GM19239 (cell line): ENCODE results near the gene RREB1.
"Not testable (repeated sequence)": the region's sequence is repeated elsewhere in the genome, so short reads cannot be mapped to it uniquely, and the experiment has no call there.

Source experiments
- DNase-seq: peaks from one replicate; pipeline ENCODE4 v3.0.0; 2011; ENCODE audit warnings: low spot score; ENCODE audit not compliant: insufficient read length
- FAIRE-seq: peaks from 2 replicates; lab custom pipeline; 2011; peaks lifted over from hg19 to GRCh38; lab: Jason Lieb, UNC

The RREB1 gene

DNA sequence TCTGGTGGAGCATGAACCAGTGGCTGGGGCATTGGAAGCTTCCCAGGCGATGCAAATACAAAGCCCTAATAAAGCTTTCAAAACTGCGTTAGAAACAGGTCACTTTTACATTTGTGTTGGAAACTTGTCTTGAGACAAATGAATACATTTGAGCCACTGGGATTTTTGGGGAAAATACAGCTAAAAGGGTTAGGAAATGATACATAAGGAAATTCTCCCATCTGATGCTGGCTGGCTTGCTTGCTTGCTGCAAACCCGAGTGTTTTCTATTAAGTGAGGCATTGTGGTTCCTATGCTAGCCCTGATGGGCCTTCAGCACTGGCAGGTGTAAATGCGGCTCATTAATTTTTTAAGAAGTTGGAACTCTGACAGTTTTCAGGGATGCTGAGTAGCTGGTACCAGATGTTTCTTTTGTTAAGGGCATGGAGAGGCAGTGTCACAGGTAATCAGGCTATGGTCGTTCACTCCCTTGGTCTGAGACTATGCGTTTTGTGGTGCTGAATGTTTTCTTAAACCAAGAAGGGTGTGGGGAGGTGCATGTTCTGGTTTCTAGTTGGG, 35.2 kb downstream of the RREB1 start:
- DNase-seq (no peak), FAIRE-seq (peak; percentile 4)

DNA sequence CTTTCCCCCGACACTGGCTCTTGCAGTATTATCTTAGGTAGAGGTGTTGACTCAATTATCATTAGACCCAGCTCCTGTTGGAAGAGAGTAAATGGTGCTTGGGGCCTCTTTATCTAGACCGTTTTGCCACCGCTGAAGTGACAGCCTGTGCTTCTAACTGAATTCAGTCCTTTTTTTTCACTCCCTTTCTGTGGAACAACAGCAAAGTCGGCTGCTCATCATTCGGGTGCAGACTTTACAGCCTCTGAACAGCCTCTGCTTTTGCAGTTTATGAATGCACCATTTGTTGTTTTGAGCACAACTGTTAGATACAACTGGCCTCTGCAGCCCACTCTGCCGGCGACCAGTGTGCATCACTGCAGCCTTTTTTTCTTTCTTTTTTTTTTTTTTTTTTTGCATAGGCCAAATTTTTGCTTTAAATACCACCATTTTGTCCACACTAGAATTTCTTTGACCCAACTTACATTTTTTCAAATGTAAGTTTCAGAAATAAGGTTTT, 35.8 kb downstream of the RREB1 start:
- FAIRE-seq (no peak), DNase-seq (no peak)

- FAIRE-seq (peak; percentile 45), DNase-seq (no peak)
Measured at GRCh38 chr6:7144872-7145584, 37.3 kb downstream of the RREB1 start.

- DNase-seq: no peak
- FAIRE-seq: no peak
Measured at GRCh38 chr6:7145585-7145884, 37.8 kb downstream of the RREB1 start.

DNA sequence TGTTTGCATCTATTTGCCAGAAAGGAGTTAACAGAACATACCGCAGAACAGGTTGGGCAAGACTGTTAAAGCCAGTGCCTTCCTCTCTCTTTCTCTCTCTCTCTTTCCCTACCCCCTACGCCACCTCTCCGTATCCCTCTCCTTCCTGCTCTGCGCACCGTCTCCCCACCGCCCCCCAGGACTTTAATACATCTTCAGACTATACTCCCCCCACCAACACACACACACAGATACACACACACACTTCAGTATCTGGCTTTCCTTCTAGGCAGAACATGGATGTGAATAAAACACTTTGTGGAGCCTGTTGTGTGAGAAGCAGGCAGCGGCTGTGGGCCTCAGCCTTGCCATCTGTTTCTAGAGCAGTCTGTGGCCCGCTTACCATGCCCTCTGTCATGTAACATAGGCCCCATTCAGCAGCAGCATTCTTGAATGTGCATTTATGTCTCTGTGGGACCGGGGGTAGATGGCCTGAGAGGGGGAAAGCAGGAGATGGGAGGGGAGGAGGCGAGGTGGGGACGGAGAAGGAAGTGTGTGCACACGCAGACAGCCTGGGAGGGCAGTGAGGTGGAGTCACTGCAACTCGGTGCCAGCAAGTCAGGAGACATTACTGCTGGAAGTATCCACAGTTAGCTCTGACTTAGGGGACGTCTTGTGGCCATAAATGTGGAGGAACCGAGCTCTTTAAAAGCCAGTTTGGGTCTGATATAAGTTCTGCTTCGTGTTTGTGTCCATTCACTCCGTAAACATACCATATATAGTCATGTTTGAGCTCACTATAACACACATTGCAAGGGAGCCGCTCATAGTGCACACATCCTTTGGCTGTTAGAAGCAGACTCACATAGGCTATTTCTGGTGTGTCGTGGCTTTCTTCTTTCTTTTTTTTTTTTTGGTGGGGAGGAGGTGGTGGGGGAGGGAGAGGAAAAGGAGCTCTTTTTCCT, 38.4 kb downstream of the RREB1 start:
- DNase-seq: no peak
- FAIRE-seq: peak; percentile 75

DNA sequence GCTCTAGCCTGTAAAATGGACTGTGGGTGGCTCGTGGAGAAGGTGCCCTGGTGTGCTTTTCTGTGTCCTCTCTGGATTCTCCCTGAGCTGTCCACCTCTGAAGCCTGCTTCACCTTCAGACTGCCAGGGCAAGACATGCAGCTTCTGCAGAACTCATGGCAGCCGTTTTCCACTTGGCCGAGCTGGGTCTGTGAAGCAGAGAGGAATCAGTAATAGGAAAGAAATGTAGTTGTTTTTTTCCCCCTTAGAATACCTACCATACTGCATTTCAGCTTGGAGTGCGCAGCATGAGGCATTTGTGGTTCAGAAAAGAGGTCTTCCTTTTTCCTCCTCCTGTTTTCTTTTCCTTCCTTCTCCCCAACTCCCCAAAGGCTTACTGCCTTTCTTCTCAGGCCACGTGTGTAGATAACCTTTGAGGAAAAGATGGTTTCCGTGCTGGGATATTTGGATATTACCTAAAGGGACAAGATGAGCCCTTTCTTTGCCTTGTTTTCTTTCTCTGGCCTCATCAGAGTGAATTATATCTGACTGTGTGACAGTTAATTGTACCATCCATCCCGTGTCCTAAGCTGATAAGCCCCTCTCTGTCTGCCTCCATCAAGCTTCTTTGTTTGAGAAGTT, 39.4 kb downstream of the RREB1 start:
- FAIRE-seq: peak; percentile 39
- no peak for DNase-seq

DNA sequence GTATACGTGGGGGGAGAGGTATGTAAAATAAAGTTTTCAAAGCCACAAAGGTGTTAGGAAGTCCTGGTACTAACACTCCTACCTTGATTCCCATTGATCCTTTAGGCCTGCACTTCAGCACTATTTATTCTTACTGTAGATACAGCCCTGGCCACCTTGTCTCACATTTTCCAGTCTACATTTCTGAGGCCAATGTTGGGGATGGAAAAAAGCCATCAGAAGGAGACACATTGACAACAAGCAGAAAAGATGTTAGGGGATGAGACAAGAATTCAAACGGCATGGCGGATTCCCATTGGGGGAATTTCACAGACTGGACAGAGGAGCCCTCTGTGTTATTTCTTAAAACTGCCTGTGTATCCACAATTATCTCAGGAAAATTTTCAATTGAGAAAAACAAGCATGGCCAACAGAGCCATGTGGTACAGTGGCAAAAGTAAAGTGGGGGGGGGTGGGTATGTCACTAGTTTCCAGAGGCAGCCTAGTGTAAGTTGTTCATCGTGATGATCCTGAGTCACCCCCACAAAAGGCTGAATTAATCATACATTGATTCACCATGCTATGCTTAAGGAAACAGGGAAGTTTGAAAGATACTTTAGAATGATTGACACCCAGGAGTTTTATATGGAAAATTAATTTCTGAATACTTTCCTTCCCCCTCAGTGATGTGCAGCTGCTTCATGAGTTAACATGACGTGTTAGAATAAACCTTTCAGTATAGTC, 40.5 kb downstream of the RREB1 start:
- no peak for FAIRE-seq

GRCh38 chr6:7150381-7151064, 42.8 kb downstream of the RREB1 start:
- no peak for DNase-seq
- FAIRE-seq: no peak

More for the DNA sequence above, 40.5 kb downstream of the RREB1 start:
- DNase-seq: no peak

DNA sequence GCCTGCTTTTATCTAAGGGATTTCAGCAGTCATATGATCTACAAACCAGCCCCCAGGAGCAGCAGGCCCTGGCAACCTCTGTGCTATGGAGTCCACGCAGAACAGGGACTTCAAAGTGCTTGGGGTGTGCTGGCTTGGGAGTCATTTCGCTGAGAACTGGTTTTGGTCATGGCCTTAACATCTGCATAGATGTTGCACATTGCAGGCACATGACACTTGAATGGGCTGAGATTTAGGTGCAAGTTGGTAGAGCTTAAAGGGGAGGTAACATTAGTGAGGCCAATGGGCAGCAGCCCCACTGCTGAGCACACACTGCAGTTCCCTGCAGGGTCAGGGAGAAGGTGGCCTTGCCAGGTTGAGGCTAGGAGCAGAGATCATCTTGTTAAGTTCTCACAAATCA, 43.6 kb downstream of the RREB1 start:
- DNase-seq: no peak
- FAIRE-seq: no peak

DNA sequence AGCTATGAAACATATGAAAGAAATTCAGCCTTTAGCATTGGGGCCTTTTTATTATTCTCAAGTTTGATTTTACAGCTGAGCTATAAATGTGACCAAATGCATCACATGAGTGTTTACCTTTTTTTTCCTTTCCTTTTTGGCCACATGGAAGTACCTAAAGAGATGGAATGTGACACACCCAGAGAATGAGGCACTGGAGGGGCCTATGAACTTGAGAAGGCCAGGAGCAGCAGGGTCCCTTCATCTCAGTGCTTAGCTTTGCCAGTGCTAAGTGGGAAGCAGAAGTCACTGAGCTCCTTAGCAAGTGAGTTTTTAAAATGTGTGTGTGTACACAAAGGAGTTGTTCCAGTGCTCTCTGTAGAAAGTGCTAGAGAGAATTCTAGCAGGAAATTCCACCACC, 44.7 kb downstream of the RREB1 start:
- no peak for DNase-seq
- no peak for FAIRE-seq

DNA sequence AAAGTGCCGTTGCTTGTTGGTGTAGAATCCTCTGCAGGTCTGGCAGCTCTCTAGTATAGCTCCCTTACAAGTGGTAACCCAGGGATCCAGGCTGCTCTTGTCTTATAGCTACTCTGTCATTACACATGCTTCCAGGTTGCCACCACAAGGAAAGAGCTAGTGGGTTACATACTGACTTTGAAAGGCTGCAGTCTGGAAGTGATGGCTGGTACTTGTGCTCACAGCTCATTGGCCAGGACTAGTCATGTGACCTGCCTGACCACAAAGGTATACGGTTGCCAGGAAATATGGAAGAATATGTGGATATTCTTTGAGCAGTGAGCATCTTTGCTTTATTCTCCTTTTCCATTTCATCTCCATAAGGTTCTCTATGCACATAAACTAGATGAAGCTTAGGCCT, 46.0 kb downstream of the RREB1 start:
- FAIRE-seq (peak; percentile 39), DNase-seq (no peak)

DNA sequence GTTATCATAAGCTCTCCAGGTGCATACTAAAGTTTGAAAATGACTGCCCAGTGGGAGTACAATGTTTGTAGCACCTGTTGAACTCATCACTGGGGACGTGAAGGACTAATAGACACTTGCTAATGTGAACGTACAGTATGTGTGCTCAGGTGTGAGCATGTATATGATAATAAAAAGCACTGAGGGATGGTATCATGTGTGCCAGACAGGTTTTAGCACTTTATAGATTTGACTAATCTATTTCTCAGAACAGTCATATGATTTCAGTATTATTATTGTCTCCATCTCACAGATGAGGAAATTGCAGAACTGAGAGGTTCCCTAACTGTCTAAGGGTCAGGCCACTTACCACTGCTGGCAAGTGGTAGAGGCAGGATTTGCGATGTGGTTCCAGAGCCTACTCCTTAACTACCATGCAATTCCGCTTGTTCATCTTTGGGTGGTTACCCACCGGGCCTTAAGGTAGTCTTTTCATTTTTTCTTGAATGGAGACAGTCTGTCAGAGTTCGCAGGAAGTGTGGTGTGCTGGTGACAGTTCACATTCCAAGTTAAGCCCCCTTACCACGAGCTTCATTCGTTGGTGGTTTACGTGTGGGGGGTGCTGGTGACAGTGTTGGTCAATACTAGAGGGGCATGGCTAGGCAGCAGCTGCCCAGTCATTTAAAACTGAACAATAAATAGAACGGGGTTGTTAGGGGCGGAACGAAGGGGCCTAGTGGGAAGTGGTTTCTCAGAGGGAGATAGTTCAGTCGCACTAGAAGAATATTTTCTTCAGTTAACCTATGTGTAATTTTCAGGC, 46.8 kb downstream of the RREB1 start:
- peak; percentile 79 for FAIRE-seq
- DNase-seq: no peak

- DNase-seq (no peak), FAIRE-seq (peak; percentile 80)
Measured at GRCh38 chr6:7155871-7156579, 48.3 kb downstream of the RREB1 start.

DNA sequence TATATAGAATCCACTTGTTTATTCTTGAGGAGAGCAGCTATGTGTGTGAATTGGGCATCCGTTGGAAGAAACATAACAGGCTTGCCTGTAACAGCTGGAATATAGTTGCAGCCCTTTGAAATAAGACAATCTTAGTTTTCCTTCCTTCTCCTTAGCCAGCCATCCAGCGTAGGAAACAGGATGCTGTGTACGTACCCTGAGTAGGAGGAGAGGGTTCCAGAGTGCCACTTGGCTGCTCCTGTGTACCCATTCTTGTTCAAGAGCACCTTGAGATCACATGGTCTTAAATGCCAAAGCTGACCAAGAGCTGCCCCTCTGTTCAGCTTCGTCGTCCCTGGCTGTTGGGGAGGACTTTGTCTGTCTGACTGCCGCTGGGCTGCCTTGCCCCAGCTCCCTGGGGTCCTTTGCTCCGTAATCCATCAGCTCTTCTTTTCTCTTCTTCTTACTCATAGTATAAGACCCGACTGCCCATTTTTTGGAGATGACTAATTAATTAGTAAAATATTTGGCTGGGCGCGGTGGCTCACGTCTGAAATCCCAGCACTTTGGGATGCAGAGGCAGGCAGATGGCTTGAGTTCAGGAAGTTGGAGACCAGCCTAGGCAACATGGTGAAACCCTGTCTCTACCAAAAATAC, 49.0 kb downstream of the RREB1 start:
- FAIRE-seq (no peak), DNase-seq (no peak)

DNA sequence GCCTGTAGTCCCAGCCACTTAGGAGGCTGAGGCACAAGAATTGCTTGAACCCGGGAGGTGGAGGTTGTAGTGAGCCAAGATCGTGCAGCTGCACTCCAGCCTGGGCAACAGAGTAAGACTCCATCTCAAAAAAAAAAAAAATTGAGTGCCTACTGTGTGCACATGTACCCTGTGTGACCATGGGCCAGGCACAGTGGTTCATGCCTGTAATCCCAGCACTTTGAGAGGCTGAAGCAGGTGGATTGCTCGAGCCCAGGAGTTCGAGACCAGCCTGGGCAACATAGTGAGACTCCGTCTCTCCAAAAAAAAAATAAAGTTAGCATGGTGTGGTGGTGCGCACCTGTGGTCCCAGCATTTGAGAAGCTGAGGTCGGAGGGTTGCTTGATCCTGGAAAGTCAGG, 49.5 kb downstream of the RREB1 start:
- not testable (repeated sequence) for FAIRE-seq, DNase-seq

- FAIRE-seq: no peak
- no peak for DNase-seq
Measured at GRCh38 chr6:7157752-7158616, 50.2 kb downstream of the RREB1 start.
